RKO (cell line): ENCODE results near the gene APOL6.
A peak's percentile ranks its signal among the peaks of the same experiment; 100 is the strongest.
"Not testable (repeated sequence)": the region's sequence is repeated elsewhere in the genome, so short reads cannot be mapped to it uniquely, and the experiment has no call there.

ENCODE experiments used
- DNase-seq: peaks from one replicate; pipeline ENCODE4 v3.0.0-alpha.2; 2016; ENCODE audit warnings: low spot score

The APOL6 gene

DNA sequence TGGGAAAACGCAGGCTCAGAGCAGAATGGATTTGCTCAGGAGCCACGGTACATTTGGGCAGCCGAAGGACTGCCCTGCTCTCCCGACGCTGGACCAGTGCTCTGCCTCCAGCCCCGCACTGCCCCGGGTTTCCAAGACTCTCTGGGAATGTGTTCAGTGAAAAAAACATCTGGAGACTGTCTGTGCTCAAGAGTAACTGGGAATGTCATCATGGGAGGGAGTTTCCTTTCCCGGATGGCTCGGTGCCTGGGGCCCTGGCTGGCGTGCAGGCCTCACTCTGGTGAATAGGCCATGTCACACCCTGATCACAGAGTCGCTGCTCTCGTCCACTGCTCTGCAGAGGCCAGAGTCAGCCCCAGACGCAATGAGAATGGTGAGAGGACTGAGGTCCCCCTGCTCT, 9.8 kb upstream of the APOL6 start:
- no peak for DNase-seq

DNA sequence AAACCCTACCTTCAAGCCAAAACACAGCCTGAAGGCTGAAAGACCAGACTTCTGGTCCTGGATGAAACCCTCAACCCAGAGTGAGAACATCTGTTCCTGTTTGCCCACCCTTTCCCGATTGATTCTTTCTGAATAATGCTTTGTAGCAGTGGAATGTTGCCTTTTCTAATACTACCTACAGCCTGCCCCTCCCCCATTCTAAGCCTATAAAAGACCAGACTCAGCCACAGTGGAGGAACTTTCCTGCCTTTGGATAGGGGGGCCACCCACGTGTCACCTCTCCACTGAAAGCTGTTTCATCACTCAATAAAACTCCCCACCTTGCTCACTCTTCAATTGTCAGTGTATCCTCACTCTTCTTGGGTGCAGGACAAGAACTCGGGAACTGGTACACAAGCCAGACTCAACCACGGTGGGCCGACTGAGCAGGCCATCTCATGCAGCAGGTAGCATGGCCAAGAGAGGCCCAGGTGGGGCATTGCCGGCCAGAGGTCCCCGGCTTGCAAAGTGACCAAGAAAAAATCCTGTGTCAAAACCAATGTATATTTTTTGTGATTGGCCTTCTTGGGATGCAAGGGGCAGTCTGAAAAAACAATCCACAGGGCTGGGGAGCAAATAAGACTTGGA, 6.6 kb upstream of the APOL6 start:
- DNase-seq: no peak

- DNase-seq: no peak
These were observed 5.9 kb upstream of the APOL6 start for GRCh38 chr22:35642305-35642741.

- DNase-seq: no peak
These were observed 4.3 kb upstream of the APOL6 start for GRCh38 chr22:35643991-35644390.

DNA sequence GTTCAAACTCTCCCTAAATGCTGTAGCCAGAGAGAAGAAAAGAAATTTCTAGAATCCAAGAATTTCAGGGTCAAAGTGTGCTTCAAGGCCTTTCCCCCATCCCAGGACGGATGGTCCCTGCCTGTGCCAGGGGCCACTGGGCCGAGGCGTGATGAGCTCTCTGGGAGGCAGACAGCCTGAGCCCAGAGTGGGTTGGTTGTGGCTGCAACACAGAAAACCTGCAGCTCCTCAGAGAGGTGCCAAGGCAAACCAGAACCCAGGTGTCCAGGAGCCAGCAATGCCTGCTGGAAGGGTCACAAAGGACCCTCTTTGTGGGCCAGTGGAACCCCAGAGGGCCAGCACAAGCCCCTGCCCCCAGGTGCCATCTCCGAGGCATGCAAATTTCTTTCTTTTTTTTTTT, 2.6 kb upstream of the APOL6 start:
- no peak for DNase-seq

DNA sequence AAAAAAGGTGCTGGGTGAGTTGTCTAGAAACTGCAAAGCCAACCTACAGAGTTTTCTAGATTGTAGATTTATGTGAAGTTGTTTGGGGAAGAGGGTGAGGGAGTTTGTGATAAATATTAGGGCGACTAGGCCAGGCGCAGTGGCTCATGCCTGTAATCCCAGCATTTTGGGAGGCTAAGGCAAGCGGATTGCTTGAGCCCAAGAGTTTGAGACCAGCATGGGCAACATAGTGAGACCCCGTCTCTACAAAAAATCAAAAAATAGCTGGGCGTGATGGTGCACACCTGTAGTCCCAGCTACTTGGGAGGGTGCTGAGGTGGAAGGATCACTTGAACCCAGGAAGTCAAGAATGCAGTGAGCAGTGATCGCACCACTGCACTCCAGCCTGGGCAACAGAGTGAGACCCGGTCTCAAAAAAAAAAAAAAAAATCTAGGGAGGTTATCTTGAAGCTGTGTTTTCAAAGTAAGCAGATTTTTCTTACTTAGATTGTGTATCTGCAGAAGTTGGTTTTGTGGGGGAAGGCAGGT, 844 bp downstream of the APOL6 start:
- DNase-seq: no peak

DNA sequence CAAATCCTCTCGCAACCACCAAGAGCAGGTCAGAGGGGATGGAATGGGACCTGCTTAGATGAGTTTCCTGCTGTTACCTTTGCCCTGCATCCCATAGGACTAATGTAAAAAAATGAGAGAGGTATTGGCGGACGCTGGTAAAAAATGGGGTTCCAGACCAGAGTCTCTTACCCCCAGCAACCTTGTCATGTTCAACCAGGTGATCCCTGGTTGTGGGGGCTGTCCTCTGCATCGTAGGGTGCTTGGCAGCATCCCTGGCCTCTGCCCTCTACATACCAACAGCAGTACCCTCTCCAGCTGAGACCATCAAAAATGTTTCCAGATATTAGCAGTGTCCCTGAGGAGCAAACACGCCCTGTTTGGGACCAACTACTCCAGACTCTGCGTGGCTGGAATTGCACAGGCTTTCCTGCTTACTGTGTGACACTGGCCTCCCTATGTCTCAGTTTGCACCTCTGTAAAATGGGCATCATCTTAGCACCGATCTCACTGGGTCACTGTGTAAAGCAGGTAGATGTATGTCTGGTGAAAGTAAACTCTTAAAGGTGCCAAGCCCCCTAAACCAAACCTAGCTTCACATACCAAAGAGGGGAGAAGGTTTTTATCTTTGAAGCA, 1.5 kb downstream of the APOL6 start:
- no peak for DNase-seq

GRCh38 chr22:35651085-35651484, 2.8 kb downstream of the APOL6 start:
- no peak for DNase-seq

DNA sequence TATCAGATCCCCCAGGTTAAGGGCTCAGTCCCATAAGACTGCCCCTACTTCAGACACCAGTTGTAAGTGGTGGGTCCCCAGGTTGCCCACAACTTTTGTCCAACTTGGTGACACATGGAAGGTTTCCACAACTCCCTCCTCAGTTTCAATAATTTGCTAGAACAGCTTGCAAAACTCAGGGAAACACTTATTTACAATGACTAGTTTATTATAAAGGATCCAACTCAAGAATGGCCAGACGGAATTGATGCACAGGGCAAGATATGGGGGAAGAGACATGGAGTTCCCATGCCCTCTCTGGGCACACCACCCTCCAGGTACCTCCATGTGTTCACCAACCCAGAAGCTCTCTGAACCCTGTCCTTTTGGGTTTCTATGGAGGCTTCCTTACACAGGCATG, 5.6 kb downstream of the APOL6 start:
- DNase-seq: no peak

- no peak for DNase-seq
These were observed 8.1 kb downstream of the APOL6 start for GRCh38 chr22:35656284-35656752.

DNA sequence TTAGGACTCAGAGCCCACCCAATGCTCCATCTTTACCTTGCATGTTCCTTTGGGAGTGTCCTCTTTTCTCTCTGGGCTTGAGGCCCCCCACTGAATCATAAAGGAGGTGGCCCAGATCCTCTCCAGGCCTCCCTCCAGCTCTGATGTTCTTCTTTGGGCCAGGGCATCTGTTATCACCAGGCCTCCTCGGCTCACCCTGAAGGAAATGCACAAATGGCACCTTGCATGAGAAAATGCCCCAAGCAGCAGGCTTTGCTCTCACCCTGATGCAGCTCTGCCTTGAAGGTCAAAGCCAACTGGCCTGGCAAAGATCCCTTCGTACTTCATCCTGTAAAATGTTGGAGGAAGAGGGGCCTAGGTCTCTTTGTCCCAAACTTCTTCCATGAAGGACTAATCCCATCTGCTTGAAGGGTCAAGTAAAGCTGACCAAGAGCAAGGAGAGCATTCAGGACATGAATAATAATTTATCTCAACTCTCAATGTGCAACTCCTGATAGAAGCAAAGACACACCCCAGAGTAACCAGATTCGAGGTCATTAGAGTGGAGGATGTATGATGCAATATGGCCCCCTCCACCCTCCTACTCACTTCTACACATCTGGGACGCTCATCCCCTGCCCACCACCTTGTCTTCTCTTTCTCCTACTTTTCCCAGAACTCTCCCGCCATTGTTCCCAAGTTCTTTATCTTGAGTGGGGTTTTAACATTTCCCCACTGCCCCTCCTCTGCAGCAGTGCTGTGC, 9.5 kb downstream of the APOL6 start:
- no peak for DNase-seq

GRCh38 chr22:35660291-35661127, 12.3 kb downstream of the APOL6 start:
- peak; percentile 46 for DNase-seq

DNA sequence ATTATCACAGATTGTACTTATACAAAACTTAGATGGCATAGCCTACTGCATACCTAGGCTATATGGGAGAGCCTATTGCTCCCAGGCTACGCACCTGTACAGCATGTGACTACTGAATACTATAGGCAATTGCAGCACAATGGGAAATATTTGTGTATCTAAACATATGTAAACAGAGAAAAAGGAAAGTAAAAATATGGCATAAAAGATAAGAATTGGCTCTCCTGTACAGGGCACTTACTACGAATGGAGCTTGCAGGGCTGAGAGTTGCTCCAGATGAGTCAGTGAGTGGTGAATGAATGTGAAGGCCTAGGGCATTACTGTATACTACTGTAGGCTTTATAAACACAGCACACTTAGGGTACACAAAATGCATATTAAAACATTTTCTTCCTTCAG, 13.2 kb downstream of the APOL6 start:
- no peak for DNase-seq

GRCh38 chr22:35662914-35663313, 14.7 kb downstream of the APOL6 start:
- no peak for DNase-seq

GRCh38 chr22:35663371-35663770, 15.1 kb downstream of the APOL6 start:
- DNase-seq: no peak

DNA sequence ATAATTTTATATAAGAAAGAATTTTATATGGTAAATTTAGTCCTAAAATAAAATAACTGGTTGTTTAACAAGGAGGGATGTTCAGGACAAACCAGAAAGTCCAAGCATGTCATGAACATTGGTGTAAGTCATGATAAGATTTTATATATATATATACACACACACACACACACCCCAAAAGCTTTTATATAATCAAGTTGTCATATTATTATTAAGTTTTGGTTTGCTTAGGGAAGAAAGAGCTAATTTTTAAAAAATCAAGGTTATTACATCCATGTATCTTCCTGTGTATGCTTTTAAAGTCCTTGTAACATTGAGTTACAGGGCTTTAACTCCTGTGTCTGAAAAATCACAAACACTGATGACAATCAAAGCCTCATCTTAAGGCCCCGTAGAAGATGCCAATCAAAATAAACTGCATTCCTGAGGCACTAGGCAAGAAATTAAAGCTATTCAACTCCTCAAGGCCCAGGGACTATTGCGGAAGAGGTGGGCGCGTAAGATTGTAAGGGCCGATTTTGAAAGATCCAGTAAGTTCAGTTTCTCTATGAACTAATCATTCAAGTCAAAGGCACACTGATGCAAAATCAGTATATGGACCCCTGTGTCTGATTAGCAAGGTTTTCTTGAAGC, 16.8 kb downstream of the APOL6 start:
- DNase-seq: peak; percentile 3

- DNase-seq: not testable (repeated sequence)
These were observed 18.5 kb downstream of the APOL6 start for GRCh38 chr22:35666699-35667098.

- no peak for DNase-seq
These were observed 26.1 kb downstream of the APOL6 start for GRCh38 chr22:35674335-35674734.

DNA sequence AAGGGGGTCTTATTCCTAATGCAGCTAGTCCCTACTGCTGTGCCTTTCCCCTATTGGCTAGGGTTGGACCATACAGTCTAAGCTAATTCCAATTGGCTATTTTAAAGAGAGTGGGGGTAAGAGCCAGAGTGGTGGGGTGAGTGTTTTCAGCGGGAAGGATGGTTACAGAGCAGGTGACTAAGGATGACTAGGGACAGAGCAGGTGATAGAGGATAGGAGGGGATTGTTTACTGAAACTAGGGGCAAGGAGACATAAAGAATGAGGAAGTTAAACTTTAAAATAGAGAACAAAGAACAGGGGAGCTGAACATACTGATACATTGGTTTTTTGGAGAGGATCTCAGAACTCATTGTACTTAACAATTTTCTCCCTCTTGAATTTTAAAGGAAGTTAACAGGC, 27.8 kb downstream of the APOL6 start:
- not testable (repeated sequence) for DNase-seq

- no peak for DNase-seq
These were observed 29.4 kb downstream of the APOL6 start for GRCh38 chr22:35677460-35678187.

DNA sequence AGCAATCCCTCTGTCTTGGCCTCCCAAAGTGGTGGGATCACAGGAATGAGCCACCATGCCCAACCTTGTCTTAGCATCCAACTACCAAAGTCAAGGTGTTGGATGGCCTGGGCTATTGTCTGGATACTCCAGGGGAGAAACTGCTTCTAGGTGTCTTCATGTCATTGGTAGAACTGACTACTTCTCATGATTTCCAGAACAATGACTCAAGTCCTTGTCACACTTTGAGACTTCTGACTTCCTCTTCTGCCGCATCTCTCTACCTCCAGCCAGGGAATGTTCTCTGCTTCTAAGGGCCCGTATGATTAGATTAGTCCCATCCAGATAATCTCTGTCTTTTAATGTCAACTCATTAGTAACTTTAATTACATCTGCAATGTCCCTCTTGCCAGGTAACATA, 30.6 kb downstream of the APOL6 start:
- peak; percentile 35 for DNase-seq
